GM23338 (cell line): ENCODE measurements around the gene THSD4.

Source experiments
- CREB1 ChIP-seq: fragments of 250-450 bp; sonication (Bioruptor Pico); IDR thresholded peaks from 2 replicates; pipeline ENCODE4 v1.5.0; 2020; ENCODE audit warnings: low read depth, mild to moderate bottlenecking, moderate library complexity
- CTCF ChIP-seq, 2 experiments: fragments of 200-600 bp in 1 of 2; sonication (generic) in 1 of 2; conservative IDR thresholded peaks; 2 replicates each; pipeline versions ENCODE4 v1.5.1 to v1.6.1; 2016 to 2017; ENCODE audit warnings: antibody characterized with exemption in 2 of 2, low read depth in 2 of 2, mild to moderate bottlenecking in 2 of 2, moderate library complexity in 1 of 2
- EZH2 ChIP-seq: fragments of 200-600 bp; sonication (generic); IDR thresholded peaks from one replicate; pipeline ENCODE4 v1.8.0; 2017; ENCODE audit warnings: antibody characterized with exemption, mild to moderate bottlenecking, low read depth; ENCODE audit not compliant: unreplicated experiment
- EZH2phosphoT487 ChIP-seq: fragments of 200-600 bp; sonication (generic); IDR thresholded peaks from one replicate; pipeline ENCODE4 v1.8.1; 2018; ENCODE audit warnings: antibody characterized with exemption; ENCODE audit not compliant: unreplicated experiment
- JUNB ChIP-seq: IDR thresholded peaks from one replicate; pipeline ENCODE4 v1.6.1; 2016; ENCODE audit warnings: antibody characterized with exemption; ENCODE audit not compliant: unreplicated experiment
- NANOG ChIP-seq: IDR thresholded peaks from 2 replicates; pipeline ENCODE4 v1.6.1; 2016; ENCODE audit warnings: antibody characterized with exemption, borderline replicate concordance
- POLR2AphosphoS5 ChIP-seq: IDR thresholded peaks from 2 replicates; pipeline ENCODE4 v1.6.1; 2016; ENCODE audit warnings: antibody characterized with exemption, low read depth
- STAT1 ChIP-seq: IDR thresholded peaks from one replicate; pipeline ENCODE4 v1.6.1; 2016; ENCODE audit warnings: antibody characterized with exemption; ENCODE audit not compliant: unreplicated experiment
- ZNF114 ChIP-seq: fragments of 250-450 bp; sonication (Bioruptor Pico); IDR thresholded peaks from 2 replicates; pipeline ENCODE4 v1.5.0; 2020; ENCODE audit warnings: mild to moderate bottlenecking, moderate library complexity
- ZNF331 ChIP-seq: fragments of 250-450 bp; sonication (Bioruptor Pico); IDR thresholded peaks from 2 replicates; pipeline ENCODE4 v1.5.0; 2020; ENCODE audit warnings: low read depth, mild to moderate bottlenecking, moderate library complexity
- ZNF462 ChIP-seq: fragments of 250-450 bp; sonication (Bioruptor Pico); IDR thresholded peaks from 2 replicates; pipeline ENCODE4 v1.5.0; 2020; ENCODE audit warnings: mild to moderate bottlenecking, moderate library complexity
- TF ChIP-seq, protein P1 (sequence below): IDR thresholded peaks from 2 replicates; pipeline ENCODE4 v1.6.1; 2016; ENCODE audit warnings: antibody characterized with exemption
- TF ChIP-seq, protein P2 (sequence below): IDR thresholded peaks from one replicate; pipeline ENCODE4 v1.6.1; 2018; ENCODE audit warnings: antibody characterized with exemption; ENCODE audit not compliant: unreplicated experiment

DNA sequence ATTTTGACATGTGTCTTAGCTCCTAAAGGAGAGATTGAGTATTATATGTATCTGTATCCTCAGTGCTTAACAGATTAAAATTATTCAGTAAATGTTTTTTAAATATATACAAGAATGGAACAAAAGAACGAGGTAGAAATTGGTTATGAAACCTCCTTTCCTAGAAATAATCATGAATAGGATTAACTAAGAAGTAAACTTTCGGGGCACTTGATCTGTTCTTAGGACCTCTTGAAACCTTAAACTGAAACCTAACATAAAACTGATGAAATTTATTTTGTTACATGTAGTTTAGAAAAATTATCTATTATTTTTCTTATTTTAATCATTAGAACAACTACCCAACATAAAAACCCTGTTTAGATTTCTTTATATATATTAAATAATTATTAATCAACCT, 311.5 kb downstream of the THSD4 start:
- TF ChIP-seq CTCF (conservative IDR thresholded peaks at IDR 0.05; ENCODE audit: low read depth in 2 of 2) (no peak), CREB1 (CRISPR knock-in tag) (no peak), ZNF331 (CRISPR knock-in tag) (no peak), EZH2 (no peak), POLR2AphosphoS5 (no peak), EZH2phosphoT487 (no peak), NANOG (no peak), JUNB (no peak), ZNF114 (CRISPR knock-in tag) (no peak), STAT1 (no peak), ZNF462 (CRISPR knock-in tag) (no peak)
- TF ChIP-seq, protein P1, sequence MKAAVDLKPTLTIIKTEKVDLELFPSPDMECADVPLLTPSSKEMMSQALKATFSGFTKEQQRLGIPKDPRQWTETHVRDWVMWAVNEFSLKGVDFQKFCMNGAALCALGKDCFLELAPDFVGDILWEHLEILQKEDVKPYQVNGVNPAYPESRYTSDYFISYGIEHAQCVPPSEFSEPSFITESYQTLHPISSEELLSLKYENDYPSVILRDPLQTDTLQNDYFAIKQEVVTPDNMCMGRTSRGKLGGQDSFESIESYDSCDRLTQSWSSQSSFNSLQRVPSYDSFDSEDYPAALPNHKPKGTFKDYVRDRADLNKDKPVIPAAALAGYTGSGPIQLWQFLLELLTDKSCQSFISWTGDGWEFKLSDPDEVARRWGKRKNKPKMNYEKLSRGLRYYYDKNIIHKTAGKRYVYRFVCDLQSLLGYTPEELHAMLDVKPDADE = no peak
- TF ChIP-seq, protein P2, sequence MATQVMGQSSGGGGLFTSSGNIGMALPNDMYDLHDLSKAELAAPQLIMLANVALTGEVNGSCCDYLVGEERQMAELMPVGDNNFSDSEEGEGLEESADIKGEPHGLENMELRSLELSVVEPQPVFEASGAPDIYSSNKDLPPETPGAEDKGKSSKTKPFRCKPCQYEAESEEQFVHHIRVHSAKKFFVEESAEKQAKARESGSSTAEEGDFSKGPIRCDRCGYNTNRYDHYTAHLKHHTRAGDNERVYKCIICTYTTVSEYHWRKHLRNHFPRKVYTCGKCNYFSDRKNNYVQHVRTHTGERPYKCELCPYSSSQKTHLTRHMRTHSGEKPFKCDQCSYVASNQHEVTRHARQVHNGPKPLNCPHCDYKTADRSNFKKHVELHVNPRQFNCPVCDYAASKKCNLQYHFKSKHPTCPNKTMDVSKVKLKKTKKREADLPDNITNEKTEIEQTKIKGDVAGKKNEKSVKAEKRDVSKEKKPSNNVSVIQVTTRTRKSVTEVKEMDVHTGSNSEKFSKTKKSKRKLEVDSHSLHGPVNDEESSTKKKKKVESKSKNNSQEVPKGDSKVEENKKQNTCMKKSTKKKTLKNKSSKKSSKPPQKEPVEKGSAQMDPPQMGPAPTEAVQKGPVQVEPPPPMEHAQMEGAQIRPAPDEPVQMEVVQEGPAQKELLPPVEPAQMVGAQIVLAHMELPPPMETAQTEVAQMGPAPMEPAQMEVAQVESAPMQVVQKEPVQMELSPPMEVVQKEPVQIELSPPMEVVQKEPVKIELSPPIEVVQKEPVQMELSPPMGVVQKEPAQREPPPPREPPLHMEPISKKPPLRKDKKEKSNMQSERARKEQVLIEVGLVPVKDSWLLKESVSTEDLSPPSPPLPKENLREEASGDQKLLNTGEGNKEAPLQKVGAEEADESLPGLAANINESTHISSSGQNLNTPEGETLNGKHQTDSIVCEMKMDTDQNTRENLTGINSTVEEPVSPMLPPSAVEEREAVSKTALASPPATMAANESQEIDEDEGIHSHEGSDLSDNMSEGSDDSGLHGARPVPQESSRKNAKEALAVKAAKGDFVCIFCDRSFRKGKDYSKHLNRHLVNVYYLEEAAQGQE = no peak
